Posterior cingulate gyrus (tissue), 11 donors: ENCODE measurements around the gene MRPL20.
"Not testable (repeated sequence)": the region's sequence is repeated elsewhere in the genome, so short reads cannot be mapped to it uniquely, and the experiment has no call there.

Experiments
- DNase-seq, 10 donors: peaks; one replicate each; pipeline versions ENCODE4 v3.0.0 to v3.0.0-alpha.2; 2020 to 2021; ENCODE audit warnings: mixed read lengths in 3 of 10
- intact Hi-C: fragments of 100-400 bp; cut with DNase I; formaldehyde crosslinking; loops from one replicate; pipeline ENCODE4 v1.15.1; 2023

The MRPL20 gene

DNA sequence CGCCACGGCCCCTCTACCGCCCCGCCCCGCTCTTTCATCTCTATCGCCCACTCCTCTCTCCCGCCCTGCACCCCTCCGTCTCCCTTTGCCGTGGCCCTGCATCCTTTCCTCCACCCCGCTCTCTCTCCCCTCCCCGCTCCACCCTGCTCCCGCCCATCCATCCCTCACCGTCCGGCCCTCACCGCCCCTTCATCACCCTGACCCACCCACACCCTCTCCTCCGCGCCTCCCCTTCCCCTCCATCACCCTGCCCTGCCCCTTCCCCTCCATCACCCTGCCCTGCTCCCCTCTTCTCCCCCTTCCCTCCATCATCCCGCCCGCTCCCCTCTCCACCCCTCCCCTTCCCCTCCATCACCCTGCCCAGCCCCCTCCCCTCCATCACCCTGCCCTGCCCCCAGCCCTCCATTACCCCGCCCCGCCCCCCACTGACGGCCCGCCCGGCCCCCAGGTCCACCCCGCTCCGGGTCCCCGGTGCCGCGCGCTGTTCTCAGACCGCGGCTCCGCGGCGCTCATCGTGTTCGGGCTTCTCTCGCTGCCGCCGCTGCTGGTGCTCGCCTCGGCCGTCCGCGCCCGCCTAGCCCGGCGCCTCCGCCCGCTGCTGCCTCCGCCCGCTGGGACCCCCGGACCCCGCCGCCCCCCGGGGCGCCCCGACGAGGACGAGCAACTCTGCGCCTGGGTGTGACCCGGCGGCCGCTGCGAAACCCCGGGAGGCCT, 20.2 kb upstream of the MRPL20 start:
- DNase-seq = peak in 8 of 10 donors; percentile 43 to 92 (median 71)
- intact Hi-C loops = no loop called here

DNA sequence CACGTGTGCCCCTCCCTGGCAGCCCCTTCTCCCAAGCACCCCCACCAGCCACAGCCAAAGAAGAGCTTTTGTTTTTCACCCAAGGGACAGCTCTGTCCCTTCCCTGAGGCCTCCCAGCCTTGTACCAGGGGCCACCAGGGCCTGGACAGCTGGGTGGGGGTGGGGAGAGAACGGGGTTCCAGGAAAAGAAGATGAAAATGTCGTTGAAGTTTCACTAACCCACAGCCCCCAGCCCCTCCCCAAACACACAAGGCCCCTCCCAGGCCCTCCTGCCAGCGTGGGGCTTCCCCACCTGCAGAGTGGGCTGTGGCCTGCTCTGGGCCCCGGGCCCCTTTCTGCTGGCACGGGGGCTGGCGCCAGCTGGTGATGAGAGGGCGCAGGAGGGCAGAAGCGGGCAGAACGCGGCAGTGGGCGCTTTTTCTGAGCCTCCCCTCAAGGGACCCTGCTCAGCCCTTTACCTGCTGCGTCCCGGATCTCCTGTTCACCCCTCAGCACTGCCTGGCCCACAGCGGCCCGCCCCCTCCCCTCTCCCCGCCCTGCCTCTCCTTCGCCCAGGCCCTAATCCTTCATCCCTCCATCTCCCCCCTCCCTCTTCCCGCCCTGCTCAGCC, 19.5 kb upstream of the MRPL20 start:
- intact Hi-C loops = no loop called here
- peak in 8 of 10 donors; percentile 55 to 95 (median 72) for DNase-seq

DNA sequence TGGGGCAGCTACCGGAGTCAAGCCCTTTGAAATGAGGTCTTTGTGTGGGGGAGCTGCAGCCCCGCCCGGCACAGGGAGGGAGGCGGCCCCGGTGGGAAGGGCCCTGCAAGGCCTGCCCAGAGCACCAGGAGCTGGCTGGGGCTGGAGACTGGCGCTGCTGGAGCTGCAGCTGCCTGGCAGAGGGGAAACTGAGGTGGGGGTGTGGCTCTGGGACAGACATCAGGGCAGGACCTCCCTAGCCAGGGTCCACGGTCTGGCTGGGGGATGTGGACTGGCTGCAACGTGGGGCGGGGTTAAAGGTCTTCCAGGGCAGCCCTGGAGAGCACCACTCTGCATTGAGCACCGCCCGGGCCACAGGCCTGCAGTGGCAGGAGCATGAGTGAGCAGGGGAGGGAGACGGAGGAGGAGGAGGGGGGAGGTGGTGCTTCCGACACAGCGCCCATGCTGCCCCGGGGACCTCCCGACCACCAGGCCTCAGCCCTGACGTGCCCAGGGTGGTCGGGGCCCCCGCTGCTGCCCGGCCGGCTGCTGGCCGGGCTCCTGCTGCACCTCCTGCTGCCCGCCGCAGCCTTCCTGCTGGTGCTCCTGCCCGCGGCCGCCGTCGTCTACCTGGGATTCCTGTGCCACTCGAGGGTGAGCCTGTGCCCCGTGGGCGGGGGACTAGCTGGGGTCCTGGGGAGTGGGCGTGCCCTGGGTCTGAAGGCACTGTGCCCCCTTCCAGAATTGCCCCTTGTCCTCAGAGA, 18.8 kb upstream of the MRPL20 start:
- DNase-seq = peak in 9 of 10 donors; percentile 60 to 98 (median 82)

DNA sequence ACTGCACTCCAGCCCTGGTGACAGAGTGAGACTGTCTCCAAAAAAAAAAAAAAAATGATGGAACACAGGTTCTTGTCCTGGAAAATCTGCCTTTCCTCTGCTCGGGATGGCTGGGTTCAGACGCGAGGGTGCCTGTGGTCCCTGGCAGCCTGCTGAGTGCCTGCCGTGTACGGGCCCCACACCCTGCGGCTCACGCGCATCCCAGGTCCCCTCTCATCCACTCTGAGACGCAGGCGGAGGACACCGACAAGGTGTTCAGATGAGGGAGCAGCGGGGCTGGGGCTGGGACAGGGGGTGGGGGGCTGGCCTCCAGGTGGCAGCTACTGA, 18.3 kb upstream of the MRPL20 start:
- DNase-seq = no peak
- intact Hi-C loops = no loop called here

More for the DNA sequence above, 18.8 kb upstream of the MRPL20 start:
- intact Hi-C loops = no loop called here

DNA sequence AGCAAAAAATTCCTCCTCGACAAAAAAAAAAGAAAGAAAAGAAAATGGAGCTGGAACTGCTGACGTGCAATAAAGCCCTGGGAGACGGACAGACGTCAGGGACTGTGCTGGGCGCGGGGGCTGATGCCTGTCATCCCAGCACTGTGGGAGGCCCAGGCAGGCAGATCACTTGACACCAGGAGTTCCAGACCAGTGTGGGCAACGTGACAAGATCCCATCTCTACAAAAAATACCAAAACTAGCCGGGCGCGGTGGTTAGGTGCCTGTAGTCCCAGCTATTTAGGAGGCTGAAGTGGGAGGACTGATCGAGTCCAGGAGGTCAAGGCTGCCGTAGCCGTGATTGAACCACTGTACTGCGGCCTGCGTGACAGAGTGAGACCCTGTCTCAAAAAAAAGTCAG, 17.6 kb upstream of the MRPL20 start:
- intact Hi-C loops = no loop called here
- peak in 3 of 10 donors; percentile 48 to 74 (median 48) for DNase-seq

DNA sequence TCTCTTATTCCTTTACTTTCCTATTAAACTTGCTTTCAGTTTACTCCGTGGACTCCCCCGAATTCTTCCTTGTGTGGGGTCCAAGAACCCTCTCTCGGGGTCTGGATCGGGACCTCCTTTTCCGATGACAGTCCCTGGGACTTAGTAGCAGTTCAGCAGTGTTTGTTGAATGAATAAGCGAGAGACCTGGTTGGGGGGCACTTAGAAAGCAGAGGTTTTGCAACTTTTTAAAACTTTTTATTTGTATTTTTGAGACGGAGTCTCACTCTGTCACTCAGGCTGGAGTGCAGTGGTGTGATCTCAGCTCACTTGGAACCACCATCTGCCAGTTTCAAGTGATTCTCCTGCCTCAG, 16.1 kb upstream of the MRPL20 start:
- intact Hi-C loops = no loop called here
- no peak for DNase-seq

DNA sequence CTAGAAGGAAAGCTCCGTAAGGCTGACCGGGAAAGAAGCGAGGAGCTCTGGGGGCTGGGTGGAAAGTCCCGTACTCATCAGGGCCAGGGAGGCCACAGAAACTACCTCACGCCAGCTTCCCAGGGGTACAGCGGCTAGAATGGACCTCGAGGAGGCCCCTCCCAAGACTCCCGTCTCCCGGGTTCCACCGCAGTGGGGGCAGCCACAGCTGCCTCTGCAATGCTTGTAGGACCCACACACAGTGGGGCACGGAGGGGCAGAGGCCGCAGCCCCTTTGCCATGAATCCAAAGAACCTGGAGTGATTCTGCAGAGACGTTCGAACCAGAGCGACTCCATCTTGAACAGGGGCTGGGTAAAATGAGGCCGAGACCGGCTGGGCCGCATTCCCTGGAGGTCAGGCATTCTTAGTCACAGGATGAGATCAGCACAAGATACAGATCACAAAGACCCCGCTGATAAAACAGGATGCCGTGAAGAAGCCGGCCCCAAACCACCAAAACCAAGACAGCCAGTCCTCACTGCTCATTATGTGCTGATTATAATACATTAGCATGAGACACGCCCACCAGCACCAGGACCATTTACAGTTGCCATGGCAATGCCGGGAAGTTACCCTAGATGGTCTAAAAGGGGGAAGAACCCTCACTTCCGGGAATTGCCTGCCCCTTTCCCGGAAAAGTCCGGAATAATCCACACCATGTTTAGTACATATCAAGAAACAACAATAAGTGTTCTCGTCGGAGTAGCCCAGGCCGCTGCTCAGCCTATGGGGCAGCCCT, 15.6 kb upstream of the MRPL20 start:
- DNase-seq = peak in 4 of 10 donors; percentile 47 to 75 (median 64)
- intact Hi-C loops = no loop called here

DNA sequence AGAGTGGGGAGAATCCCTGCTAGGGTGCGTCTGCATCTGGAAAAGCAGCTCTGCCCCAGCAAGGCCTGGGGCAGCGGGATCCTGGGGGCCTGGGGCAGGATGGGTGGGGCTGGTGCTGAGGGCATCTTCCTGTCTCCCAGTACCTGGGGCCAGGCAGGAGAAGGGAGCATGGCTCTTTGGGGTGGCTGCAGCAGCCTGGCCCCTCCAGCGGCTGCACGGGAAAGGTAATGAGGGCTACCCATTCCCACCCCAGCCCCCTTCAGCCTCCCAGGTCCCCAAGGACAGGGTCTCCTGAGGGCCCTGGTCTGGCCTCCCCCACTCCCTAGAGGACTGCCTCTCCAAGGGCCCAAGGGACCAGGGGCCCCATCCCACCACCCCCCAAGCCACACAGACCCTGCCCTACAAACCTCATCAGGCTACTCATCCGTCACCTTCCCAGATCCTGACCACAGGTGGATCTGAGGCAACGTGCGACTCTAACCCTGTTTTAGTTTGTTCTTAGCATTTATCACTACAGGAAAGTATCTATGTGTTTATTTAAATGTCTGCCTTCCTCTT, 14.9 kb upstream of the MRPL20 start:
- intact Hi-C loops = no loop called here
- peak in 3 of 10 donors; percentile 27 to 66 (median 36) for DNase-seq

DNA sequence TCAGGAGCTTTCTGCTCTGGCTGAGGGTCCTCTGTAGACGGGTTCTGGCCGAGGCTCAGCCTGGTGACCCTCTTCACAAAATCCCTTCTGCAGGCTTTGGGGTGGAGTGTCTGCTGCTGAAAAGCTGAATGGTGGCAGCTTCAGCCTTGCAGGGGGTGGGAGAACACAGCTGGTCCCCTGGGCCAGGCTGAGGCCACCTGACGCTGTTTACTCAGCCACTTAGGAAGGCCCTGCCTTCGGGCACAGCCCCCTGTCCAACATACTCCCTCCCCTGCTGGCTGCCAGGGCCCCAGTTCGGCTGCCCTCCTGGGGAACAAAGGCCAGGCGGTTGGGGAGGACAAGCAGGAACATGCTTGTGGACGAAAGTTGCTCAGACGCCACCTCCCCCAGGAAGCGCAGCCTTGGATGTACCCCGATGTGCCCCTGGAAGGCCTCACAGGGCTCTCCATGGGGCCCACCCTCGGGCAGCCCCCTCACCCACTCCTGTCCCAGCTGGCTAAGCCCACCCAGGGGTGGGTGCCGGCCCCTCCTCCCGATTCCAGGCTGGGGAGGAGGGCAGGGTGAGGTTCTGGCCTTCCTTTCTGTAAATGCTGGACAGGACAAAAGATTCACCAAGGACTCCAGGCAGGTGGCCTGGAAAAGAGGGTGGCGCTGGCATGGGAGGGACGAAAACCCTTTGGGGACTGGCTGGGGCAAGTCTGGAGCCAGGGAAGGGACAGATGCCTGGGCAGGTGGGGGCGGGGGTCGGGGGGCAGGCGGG, 14.2 kb upstream of the MRPL20 start, which contains the start of gene ANKRD65:
TSS of gene ANKRD65 (minus strand) at position 130 of the 760 bp plus-strand sequence. CDS start 271 bp downstream, outside the sequence.
- intact Hi-C loops = no loop called here
- DNase-seq = peak in 6 of 10 donors; percentile 56 to 92 (median 75)

DNA sequence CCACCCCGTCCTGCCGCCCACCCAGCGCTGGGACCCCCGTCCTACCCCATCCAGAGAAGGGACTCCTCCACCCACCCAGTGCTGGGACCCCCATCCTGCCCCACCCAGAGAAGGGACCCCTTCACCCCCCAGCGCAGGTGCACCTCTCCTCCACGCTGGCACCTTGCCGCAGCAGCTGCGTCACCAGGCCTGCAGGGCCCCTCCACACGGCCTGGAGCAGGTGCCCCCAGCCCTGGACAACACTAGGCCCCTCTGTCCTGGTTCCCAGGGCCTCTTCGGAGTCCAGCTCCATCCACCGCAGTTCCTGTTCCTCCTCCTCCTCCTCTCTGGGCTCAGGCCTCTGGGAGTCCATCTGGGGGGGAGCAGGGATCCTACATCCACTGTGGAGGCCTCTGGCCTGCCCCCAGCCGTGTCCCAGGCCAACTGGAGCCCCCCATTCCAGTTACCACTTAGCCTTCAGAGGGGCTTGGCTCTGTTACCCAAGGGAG, 13.6 kb upstream of the MRPL20 start:
- DNase-seq = peak in 3 of 10 donors; percentile 67 to 72 (median 67)
- intact Hi-C loops = no loop called here

DNA sequence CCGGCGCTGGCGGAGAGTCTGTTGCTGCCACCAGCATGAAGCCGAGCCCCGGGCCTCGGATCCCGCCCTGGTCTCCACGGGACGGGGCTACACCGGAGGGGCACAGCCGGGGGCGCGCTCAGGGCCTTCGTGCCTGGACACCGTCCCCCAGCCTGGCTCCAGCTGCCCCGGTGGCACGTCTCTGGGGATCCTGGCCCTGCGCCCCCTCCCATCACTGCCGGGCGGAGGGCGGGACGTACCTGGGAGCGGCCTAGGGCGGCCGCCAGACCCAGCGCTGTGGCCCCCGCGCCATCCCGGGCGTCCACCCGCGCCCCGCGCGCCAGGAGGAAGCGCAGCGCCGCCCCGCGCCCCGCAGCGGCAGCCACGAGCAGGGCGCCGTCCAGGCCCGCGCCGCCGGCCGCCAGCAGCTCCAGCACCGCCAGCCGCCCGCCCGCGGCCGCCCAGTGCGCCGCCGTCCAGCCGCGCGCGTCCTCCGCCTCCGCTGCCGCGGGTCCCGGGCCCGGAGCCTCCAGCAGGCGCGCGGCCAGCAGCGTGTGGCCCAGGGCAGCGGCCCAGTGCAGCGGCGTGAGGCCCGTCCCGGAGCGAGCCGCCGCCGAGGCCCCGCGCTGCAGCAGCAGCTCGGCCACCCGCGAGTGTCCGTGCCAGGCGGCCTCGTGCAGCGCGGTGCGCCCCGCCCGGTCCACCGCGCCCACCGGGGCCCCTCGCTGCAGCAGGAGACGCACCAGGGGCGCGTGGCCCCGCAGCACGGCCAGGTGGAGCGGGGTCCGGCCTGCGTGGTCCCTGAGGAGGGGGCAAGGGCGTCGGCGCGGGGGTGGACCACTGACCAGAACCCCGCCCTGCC, 12.9 kb upstream of the MRPL20 start:
- intact Hi-C loops = no loop called here
- DNase-seq = peak in 4 of 10 donors; percentile 62 to 93 (median 72)

DNA sequence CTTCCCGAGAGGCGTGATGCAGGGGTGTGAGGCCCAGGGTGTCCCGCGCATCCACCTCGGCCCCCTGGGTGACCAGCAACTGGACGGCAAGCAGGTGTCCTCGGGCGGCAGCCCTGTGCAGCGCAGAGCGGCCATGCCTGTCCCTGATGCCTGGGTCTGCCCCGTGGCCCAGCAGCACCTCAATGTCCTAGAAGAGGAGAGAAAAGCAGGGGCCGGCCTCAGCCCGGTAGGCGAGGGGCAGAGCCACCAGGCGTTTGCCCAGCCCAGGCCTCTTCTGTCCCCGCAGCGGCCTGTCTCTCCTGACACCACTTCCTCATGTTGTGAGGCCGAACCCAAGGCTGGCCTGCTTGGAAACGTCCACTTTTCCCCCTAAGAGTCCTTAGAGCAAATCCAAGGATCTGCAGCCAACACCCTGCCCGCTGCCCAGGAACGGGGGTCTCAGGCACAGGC, 12.3 kb upstream of the MRPL20 start:
- DNase-seq = peak in 2 of 10 donors; percentile 70 to 87
- intact Hi-C loops = no loop called here

DNA sequence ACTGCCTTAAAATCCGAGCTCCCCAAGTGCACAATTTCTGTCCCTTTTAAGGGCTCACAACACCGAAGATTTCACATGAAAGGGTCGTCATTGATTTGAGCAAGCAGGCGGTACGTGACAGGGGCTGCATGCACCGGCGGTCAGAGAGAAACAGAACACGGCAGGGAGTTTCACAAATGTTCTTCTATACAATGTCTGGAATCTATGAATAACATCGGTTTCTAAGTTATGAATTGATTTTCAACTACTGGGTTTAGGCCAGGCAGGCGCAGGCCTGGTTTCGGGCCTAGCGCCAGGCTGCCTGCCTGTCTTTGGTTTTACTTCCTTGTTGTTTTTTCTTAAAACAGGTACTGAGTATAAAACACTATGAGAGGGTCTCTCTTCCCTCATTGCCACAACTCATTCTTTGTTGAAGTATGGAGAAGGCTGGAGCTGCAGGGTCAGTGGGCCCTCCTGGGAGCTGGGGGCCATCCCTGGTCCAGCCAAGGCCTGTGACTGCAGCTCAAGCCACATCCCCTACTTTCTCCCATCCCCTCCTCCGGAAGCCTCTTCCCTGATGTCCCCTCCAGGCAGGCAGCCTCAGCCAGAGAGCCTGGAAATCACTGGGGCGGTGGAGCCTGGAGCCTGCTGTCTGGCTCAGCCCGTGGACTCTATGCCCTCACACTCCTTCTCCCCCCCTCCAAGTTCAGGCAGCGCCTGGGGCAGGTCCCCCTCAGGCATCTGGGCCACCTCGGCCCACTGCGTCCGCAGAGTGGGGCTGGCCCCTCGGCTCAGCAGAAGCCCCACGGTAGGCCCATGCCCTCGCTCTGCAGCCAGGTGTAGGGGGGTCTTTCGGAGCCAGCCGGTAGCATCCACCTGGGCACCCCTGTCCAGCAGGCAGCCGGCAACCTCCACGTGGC, 11.6 kb upstream of the MRPL20 start:
- peak in 3 of 10 donors; percentile 42 to 83 (median 54) for DNase-seq

DNA sequence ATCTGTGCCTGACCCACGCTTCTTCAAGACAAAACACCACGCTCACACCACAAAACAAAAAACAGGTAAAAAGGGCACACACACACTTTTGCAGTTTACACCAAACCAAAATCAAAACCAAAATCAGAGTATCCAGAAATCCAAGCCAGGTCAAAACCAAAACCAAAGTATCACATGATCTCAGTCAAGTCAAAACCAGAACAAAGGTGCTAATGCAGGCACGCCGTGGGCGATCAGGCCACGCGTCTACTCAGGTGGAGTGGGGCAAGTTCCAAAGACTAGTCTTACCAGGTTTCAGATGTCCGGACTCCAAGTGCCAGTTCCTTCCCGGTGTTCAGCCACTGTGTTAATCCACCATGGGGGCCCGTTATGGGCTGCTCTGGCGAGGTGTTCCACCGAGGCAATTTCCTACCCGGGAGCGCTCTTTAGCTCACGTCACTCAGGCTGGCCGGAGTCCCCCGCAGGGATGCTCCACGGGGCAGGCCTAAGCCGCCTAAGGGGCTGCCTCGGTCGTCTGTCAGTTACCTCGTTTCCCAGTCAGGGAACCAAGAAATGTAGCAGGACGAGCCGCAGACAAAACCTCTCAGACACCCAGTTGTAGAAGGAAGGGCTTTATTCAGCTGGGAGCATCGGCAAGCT, 10.9 kb upstream of the MRPL20 start:
- DNase-seq = peak in 3 of 10 donors; percentile 47 to 67 (median 59)

More for the DNA sequence above, 11.6 kb upstream of the MRPL20 start:
- intact Hi-C loops = no loop called here

DNA sequence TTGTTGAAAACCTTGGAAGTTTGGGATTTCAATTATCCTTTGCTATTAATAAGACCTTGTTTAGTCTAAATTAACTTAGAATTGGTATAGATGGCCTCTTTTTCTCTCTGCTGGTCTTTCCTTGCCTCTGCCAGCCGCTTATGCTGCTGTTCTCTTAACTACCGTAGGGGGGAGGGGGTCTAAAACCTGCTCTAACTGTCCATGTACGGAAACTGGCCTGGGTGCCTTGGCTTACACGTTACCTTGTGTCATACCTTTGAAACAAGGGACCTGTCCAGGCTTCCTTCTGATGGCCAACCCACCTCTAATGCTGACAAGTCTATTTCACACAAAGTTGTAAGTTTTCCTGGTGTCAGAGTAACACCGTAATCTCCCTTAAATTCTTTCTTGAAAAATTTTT, 10.3 kb upstream of the MRPL20 start:
- DNase-seq = peak in 2 of 10 donors; percentile 9 to 24
- intact Hi-C loops = not testable (repeated sequence)

More for the DNA sequence above, 10.9 kb upstream of the MRPL20 start:
- intact Hi-C loops = not testable (repeated sequence)

DNA sequence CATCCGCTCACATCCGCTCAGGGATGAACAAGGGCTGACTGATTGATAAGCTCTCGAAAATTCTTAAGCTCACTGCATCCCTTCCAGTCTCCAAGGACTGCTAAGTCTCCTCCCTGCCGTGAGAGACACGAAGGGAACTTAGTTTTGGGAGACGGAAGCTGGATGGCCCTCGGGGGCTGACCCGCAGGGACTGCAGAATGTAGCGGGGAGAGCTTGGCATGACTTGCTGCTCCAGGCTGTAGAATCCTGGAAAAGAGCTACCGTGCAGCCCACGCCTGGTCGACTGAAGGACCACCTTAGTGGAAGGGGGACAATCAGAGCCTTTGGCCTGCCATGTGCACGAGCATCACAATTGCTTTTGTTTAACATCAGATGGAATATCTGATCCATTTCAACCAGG, 8.7 kb upstream of the MRPL20 start:
- intact Hi-C loops = no loop called here
- peak in 3 of 10 donors; percentile 44 to 82 (median 75) for DNase-seq
